Activated CD4-positive, CD25-positive, alpha-beta regulatory T cell treated with anti-CD3 and anti-CD28 coated beads, Interleukin-2, amount 50 U/mL, for 16 hours (primary cell): ENCODE measurements around the gene BICD2.

Experiments
- DNase-seq: peaks from one replicate; pipeline ENCODE4 v3.0.0-alpha.2; 2020; ENCODE audit warnings: low read depth, low spot score

The BICD2 gene

DNA sequence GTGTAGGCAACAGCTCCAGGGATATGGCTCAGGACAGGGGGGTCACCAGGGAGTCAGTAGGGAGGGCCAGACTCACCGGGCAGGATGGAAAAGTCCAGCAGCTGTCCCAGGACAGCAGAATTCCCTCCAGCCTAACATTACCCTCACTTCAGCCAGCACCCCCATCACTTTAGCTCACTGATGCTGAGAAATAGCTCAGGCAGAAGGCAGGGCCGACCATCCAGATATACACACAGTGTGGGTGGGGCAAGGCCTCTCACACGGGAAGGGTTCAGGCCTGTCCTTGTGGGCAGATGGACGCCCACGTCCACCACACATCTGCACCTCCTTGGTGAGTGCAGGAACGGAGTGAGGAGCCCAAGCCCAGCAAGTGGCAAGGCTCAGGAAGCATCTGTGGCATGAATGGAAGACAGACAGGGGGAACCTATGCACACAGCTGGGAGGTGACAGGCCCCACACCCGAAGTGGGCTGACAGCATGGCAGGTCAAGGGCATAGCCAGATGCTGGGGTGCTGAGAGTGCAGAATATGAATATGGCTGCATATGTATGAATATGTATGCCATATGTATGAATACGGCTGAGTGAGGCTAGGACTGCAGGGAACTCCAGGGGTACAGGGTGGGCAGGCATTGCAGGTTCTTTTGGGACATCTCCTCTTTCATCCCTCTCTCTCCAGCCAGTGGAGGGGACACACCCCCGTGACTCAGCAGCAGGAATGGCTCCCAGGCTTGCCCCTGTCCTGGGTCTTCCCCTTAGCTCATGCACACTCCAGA lies 17.0 kb downstream of the BICD2 start:
- no peak for DNase-seq

DNA sequence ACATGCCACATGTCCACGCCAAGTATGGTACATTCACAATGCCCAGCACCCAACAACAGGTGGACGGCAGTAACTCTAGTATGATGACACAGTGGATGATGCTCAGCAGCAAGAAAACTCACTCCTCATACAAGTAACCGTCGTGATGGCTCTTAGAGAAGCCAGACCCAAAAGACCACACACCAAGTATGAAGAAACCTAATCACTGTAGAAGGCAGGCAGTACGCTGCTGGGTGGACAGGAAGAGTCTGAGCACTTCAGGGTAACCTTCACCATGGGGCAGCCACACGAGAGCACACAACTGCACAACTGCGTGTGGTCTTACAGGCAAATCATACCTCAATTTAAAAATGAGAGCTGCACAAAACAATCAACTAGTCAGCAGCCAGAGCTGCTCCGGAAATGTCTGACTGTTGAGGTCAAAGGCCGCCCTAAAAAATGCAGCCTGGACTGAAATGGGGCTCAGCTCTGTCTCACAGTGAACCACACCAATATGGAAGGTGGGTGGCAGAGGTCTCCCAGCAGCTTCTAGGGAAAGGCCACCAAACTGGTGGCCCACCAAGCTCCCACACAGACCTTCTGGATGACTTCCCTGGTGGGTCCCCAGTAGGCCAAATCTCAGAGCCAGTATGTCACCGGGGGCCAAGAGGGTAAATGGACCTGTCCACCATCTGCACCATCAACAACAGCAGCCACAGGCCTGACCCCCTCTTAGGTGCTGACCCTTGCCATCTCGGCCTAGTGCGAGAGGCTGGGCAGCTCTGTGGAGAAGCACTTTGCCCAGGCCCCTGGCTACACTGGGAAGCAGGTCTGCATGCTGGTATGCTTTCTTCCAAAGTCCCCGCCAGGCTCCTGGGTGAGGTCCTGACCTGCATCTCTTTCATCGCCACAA lies 17.8 kb downstream of the BICD2 start:
- DNase-seq: no peak

DNA sequence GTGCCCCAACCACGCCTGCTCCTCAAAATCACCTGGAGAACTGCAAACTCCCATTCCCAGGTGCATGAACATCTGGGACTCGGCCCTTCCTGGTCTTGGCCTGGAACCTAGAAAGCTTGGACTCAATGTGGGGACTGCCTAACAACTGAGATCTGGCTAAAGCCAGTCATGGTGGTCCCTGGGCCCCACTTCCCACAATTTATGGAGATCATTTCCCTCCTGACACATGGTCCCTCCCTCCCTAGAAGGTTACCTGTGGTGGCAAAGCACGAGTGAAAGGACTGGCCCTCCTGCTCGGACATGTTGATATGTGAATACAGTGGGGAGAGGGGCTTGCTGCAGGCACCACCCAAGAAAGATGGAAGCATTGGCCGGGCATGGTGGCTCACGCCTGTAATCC lies 18.8 kb downstream of the BICD2 start:
- DNase-seq: no peak

DNA sequence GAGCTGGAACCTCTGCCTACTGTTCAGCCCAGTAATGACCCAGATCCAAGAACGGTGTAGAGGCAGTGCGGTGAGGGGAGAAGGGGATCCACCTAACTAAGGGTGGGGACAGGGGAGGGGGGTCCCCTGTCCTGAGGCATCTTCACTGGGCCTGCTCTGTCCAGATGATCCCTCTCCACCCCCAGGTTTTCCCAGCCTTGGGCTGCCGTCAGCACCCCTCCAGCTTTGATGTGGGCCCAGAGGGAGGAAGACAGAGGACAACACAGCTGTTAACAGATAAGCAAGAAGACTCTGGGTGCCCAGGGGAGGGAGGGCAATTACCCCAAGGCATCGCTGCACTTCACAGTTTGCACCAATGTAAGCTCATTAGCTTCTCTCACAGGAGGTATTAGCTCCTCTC lies 19.3 kb downstream of the BICD2 start:
- DNase-seq: no peak

DNA sequence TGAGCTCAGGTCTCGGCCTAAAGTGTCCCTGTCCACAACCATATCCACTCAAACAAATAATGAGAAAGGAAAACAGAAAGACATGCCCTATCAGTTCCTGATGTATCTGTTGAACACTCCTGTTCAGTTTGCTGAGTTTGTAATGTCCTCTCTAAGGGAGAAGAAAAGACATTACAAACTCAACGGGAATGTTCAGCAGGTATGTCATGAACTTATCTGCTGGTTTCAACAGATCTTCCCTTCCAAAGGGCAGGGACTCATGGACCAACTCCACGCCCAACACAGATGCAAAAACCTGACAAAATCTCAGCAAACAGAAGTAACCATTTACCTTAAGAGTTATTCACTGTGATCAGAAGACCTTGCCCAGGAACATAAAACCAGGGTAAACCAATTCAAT lies 23.7 kb downstream of the BICD2 start:
- DNase-seq: no peak

DNA sequence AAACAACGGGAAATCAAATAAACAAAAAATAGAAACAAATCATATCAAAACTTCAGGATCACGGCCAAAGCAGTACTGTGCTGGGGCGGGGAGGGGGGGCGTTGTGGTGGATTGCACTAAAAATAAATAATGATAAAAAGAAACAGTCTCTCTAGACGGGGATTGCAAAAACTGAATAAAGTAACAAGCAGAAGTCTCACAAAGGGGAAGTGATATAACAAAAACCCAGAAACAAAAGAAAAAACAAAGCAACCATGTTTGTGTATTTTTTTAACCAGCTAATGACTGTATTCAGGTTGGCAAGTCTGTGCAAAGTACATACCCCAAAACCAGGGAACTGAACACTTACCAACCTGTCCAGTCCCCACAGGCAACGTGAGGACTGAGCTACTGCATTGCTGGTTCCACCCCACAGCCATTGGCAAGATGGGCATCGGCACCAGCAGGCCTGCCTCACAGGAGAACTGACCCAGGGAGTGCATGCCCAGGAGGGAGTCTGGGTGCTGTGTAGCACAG lies 24.1 kb downstream of the BICD2 start:
- DNase-seq: no peak

DNA sequence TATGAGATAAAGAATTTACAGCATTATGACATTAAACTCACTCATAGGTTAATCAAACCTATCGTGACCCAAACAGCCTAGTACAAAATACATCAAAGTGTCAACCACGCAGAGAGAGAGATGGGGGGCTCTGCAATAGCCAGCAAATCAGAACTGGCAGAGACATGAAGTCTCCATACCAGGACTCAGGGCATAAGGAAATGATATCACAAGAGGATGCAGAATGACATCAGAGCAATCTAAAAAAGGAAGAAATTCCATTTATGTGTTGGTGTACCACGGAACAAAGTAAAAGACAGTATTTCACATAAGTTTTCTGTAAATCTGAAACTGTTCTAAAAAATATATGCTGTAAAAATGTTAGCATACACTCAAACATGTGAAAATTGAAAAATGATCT lies 24.6 kb downstream of the BICD2 start:
- DNase-seq: no peak

DNA sequence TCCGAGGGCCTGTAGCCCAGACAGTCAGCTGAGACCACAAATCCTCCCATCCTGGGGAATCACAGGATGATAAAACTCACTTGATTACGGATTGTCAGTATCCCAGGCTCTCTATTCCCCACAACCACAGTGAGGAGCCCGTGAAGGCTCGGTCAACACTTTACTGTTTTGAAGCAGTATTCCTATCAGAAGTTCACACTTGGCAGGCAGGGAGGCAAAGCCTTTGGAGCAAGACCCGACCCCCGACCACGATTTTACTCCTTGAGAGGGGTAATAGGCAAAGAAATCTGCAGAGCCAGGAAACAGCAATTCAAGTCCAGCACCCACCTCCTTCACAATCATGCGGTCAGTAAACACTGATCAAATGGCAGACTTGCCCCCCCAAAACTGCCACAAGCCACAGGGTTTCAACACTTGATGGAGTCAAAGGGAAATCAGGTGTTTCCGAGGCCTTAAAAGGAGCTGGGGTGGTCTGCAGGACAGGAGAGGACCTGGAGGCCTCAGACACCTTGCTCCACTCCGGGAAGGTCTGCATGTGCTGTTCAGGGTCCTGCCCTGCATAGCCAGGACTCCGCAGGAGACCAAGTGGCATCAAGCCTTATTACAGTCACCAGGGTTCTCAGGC lies 25.2 kb downstream of the BICD2 start:
- no peak for DNase-seq

DNA sequence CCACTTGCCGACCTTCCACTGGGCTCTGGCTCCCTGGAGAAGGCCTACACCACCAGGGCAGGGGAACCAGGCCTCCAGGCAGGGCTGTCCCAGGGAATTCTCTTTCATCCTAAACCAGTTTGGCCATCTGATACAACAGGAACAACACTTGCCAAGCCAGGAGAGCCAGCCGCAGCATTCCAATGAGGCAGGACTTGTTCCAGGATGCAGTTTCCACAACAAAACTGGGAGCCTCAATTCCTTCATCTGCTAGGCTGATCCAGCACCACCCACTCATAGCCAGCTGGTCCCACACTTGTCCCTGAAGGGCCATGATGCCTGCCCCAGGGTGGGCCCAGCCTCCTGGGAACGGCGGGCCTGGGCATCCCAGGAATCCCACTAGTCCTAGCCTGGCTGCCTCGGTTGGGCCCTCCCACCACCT lies 26.0 kb downstream of the BICD2 start:
- DNase-seq: no peak

DNA sequence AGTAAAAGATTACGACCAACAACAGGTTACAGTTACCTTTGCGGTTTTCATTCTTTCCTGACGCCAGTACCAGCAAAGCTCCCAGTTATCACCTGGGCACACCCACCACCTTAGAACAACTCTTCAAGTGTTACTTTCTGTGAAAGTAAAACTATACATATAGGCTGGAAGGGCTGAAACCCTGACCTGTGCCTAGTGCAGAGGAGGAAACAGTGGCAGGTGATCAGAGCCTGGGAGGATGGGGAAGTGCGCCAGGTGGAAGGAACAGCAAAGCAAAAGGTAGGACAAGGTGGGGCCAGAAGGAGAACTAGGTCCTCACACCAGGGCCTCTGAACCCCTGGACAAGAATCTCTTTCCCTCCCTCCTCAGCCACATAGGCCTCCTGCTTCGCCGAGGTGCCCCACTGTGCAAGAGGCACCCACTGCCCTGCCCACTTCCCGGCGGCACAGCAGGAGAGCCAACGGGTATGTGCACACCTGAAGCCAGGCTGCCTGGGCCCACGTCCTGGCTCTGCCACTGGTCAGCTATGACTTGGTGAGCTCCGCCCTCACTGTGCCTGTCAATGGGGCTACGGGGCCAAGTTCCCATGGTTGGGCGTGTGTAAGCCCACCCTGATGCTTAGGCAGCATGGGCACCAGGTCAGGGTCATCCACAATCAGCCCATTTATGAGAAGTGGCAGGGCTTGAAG lies 26.9 kb downstream of the BICD2 start:
- no peak for DNase-seq

DNA sequence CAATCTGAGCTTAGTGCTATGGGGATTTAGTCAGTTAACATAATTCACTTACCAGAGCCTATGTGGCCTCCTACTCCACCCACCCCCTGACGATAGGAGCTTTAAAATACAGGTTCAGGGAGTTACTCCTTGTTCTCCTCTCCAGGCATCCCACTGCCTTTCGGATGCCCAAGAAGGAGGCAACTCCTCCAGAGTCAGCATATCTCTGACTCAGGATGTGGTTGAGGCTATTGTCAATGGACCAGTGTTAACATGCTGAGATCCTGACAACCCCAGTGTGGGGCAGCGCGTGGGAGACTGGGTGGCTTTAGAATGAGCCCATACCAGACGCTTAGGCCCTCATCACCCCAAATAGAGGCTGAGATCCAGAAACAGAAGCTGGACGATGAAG lies 27.4 kb downstream of the BICD2 start:
- no peak for DNase-seq

DNA sequence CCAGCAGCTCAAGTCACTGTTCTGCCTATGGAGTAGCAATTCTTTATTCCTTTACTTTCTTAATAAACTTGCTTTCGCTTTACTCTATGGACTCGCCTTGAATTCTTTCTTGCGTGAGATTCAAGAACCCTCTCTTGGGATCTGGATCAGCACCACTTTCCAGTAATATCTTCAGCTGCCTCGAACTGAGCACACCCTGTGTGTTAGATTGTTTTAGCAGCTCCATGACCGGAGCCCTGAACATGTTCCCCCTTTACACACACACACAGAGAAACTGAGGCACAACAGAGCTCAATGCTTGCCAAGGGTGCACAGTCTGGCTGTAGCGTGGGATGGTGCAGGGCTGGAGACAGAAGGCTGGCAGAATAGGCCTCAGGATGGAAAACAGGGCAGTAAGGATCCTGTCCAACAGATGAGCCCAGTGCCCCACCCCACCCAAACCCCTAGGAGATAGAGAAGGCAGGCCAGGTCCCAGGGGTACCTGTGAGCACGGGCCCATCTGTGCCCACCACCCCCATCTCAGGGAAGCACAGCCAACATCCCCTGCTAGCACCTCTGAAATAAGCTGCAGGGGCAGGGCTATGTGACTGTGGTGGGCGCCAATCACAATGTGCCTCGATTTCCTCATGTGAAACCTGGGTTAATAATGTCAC lies 27.9 kb downstream of the BICD2 start:
- DNase-seq: no peak

DNA sequence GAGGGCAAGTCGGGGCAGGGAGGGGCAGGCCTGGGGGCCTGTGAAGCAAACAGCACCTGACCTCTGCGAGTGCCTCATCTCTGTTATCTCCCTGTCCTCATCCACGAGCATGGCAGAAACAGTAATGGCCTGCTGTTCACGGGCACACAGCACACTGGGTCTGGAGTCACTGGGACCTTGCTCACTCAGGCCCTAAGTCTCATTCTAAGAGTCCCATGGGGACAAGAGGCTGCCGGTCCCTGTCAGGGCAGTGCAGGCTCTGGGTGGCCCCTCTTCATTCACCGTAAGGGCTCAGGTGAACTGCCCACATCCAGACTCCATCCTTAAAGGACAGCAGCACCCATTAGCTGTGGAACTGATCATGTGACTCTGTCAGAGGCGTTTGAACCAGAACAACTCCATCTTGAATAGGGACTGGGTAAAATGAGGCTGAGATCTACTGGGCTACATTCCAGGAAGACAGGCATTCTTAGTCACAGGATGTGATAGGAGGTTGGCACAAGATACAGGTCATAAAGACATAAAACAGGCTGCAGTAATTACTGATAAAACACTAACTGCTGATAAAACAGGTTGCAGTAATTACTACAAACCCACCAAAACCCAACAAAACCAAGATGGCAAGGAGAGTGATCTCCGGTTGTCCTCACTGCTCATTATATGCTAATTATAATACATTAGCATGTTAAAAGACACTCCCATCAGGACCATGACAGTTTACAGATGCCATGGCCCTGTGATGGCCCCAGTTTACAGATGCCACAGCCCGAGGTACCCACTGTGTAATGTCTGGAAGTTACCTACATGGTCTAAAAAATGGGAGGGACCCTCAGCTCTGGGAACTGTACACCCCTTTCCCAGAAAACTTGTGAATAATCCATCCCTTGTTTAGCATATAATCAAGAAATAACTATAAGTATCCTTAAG lies 28.7 kb downstream of the BICD2 start:
- DNase-seq: no peak

DNA sequence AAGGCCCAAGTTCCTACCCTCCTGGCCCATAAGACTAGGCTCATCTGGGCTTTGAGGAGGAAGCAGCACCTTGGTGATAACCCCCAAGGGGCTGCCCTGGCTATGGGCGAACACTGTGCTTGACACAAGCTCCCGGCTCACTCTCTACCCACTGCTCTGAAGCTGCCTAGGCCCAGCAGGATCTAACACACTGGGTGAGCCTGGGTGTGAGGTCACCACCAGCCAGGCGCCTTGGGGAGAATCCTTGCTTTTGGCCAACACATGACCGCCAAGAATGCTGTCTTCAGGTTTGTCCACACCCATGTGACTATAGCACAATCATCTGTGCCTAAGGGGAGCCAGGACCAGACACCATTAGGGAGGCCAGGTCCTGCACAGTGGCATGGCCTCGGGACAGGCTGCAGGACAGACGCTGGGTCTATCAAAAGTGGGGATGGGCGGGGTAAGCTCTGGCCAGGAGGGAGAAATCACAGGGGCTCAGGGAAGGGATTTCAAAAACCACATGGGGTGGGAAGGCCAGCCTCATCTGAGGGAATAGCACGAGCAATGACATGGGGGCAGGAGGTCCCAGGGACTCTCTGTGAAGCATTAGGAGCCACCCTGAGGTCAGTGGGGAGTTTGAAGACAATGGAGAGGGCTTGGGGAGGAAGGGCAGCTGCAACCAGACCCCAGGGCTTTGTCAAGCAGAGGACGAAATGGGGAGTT lies 29.6 kb downstream of the BICD2 start:
- DNase-seq: no peak

DNA sequence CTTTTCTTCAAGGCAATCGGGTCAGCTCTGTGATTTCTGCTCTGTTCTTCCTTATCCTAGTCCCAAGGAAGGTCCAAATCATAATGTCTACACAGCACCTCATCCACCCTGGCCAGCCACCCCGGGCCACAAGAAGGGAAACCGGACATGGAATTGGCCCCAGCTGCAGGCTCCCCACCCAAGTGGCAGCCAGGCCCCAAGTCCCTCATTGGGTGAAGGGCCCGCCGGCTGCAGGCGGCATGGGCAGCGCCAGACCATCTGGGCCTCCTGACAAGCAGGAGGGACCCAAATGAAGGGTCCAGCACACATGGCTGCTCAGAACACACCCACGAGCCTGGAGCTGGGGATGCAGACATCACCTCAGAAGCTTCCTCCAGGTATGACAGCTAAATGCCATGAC lies 33.7 kb downstream of the BICD2 start:
- DNase-seq: no peak

DNA sequence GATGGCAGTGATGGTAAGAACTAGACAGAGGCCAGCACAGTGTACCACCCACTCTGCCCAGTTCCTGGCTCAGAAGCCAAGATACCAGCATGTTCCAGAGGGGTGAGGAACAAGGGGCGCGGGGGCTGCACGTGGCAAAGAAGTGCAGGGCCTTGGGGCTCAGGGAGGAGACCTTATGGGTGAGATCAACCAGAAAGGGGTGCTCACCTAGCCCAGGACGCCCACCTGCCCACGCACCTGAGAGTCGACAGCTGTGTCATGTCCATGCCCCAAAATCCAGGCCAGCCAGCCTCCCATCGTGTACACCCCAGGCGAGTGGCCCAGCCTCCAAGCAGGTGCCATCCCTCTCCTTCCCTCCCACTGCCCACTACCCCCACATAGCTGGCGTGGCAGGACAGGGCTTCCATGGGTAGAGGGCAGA lies 34.9 kb downstream of the BICD2 start:
- no peak for DNase-seq

DNA sequence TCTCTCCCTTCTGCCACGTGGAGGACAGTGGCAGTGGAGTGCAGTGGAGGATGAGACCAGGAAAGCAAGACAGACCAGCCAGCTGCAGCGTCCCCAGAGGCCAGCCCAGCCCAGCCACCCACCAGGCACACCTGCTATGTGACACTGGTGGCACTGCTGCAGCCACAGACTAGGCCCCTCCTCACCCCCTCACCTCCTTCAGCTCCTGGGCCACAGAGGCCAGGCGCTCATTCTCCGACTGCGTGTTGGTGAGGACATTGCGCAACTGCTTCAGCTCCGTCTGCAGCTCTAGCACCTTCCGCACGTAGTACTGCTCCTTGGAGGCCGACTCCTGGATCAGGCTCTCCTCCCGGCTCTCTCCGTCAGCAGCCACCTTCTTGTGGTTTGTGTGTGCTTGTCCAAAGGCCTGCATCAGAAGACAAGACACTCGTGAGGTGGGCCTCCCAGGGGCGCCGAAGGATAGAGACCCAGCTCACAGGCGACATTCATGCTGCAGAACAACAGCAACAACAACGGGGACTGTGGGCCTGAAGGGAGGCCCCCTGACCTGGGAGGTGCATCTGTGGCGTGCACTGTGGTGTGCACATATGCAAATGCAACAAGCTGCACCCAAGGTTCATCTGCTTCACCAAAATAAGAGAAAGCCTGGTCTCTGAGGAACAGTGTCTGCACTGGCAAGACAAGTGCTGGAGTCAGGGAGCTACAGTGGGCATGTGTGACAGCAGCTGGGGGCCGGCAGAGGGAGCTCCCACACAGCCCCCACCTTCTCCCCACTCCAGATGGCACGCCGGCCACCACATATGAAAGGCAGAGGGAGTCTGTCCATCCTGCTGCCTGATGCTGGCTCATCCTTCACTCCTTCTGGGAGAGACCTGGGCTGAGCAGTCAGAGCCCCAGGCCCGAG lies 35.5 kb downstream of the BICD2 start:
- no peak for DNase-seq
